ENCODE data around the gene GRK5. TPM values are rescaled to one million over a fixed set of nuclear protein-coding genes. Genes with fewer than 3 reads are reported as not detected.
"Not testable (repeated sequence)": the region's sequence is repeated elsewhere in the genome, so short reads cannot be mapped to it uniquely, and the experiment has no call there.

The GRK5 gene
- total RNA-seq, 1 experiment from 2014 or later = 2.3 TPM

DNA sequence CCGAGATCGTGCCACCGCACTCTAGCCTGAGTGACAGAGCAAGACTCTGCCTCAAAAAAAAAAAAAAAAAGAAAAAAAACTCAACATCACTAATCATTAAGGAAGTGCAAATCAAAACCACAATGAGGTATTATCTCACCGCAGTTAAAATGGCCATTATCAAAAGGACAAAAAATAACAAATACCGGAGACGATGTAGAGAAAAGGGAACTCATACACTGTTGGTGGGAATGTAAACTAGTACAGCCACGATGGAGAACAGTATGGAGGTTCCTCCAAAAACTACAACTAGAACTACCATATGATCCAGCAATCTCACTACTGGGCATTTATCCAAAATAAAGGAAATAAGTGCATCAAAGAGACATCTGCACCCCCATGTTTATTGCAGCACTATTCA lies 24.3 kb downstream of the GRK5 start:
- DNase-seq (ENCODE audit: low spot score) (no peak), ATAC-seq (no peak)
- H3K4me1 Mint-ChIP-seq = peaks cover 5% of the 10 kb centered on the region
- H3K9me3 Mint-ChIP-seq = peaks cover 19% of the 10 kb centered on the region
- POLR2A ChIA-PET = no interaction called here
- no peak overlapping the region for H3K4me3 Mint-ChIP-seq
- no peak for TF ChIP-seq ETV6 (CRISPR knock-in tag; IDR thresholded peaks at IDR 0.05)
- TF ChIP-seq, protein P1, sequence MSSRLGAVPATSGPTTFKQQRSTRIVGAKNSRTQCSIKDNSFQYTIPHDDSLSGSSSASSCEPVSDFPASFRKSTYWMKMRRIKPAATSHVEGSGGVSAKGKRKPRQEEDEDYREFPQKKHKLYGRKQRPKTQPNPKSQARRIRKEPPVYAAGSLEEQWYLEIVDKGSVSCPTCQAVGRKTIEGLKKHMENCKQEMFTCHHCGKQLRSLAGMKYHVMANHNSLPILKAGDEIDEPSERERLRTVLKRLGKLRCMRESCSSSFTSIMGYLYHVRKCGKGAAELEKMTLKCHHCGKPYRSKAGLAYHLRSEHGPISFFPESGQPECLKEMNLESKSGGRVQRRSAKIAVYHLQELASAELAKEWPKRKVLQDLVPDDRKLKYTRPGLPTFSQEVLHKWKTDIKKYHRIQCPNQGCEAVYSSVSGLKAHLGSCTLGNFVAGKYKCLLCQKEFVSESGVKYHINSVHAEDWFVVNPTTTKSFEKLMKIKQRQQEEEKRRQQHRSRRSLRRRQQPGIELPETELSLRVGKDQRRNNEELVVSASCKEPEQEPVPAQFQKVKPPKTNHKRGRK (CRISPR knock-in tag; IDR thresholded peaks at IDR 0.05; ENCODE audit: borderline replicate concordance) = no peak
- no peak for TF ChIP-seq PREB (CRISPR knock-in tag; IDR thresholded peaks at IDR 0.05; ENCODE audit: borderline replicate concordance)
- TF ChIP-seq ZNF671 (CRISPR knock-in tag; IDR thresholded peaks at IDR 0.05) = no peak
- H3K36me3 Mint-ChIP-seq = peaks cover 7% of the 10 kb centered on the region
- H3K27me3 Mint-ChIP-seq (ENCODE audit: low read depth) = no peaks in the 10 kb centered on the region
- CTCF ChIA-PET = interaction anchor here (0.6 kb wide), 1 partner anchor 13 kb away, joined by 3 read pairs; no protein-coding TSS in a partner anchor
- H3K27ac Mint-ChIP-seq = no peak overlapping the region

- H3K27ac Mint-ChIP-seq; POLR2A ChIA-PET; CTCF ChIA-PET; ATAC-seq; H3K36me3 Mint-ChIP-seq; DNase-seq (ENCODE audit: low spot score); H3K4me3 Mint-ChIP-seq; H3K27me3 Mint-ChIP-seq (ENCODE audit: low read depth): not testable (repeated sequence)
- Mint-ChIP-seq H3K9me3 (peaks cover 19% of the 10 kb centered on the region), H3K4me1 (peaks cover 13% of the 10 kb centered on the region)
Measured at GRCh38 chr10:119232439-119232838, 25.1 kb downstream of the GRK5 start.

- no peak overlapping the region for H3K4me3 Mint-ChIP-seq
Measured at GRCh38 chr10:119233123-119233820, 25.9 kb downstream of the GRK5 start.

GRCh38 chr10:119233821-119234220 lies 26.4 kb downstream of the GRK5 start:
- H3K27me3 Mint-ChIP-seq (ENCODE audit: low read depth) = no peaks in the 10 kb centered on the region
- no peak overlapping the region for H3K27ac Mint-ChIP-seq
- ChIA-PET POLR2A (no interaction called here), CTCF (interaction anchor here (0.5 kb wide), 1 partner anchor 224 kb away, joined by 5 read pairs; no protein-coding TSS in a partner anchor)
- H3K4me3 Mint-ChIP-seq = no peak overlapping the region
- ATAC-seq = no peak
- H3K4me1 Mint-ChIP-seq = peaks cover 26% of the 10 kb centered on the region
- peaks cover 7% of the 10 kb centered on the region for H3K36me3 Mint-ChIP-seq
- H3K9me3 Mint-ChIP-seq = peaks cover 19% of the 10 kb centered on the region
- DNase-seq (ENCODE audit: low spot score) = no peak
- no peak for TF ChIP-seq PREB (CRISPR knock-in tag; IDR thresholded peaks at IDR 0.05; ENCODE audit: borderline replicate concordance)
- TF ChIP-seq GTF2I (CRISPR knock-in tag; conservative IDR thresholded peaks at IDR 0.05) = no peak
- TF ChIP-seq, protein P2, sequence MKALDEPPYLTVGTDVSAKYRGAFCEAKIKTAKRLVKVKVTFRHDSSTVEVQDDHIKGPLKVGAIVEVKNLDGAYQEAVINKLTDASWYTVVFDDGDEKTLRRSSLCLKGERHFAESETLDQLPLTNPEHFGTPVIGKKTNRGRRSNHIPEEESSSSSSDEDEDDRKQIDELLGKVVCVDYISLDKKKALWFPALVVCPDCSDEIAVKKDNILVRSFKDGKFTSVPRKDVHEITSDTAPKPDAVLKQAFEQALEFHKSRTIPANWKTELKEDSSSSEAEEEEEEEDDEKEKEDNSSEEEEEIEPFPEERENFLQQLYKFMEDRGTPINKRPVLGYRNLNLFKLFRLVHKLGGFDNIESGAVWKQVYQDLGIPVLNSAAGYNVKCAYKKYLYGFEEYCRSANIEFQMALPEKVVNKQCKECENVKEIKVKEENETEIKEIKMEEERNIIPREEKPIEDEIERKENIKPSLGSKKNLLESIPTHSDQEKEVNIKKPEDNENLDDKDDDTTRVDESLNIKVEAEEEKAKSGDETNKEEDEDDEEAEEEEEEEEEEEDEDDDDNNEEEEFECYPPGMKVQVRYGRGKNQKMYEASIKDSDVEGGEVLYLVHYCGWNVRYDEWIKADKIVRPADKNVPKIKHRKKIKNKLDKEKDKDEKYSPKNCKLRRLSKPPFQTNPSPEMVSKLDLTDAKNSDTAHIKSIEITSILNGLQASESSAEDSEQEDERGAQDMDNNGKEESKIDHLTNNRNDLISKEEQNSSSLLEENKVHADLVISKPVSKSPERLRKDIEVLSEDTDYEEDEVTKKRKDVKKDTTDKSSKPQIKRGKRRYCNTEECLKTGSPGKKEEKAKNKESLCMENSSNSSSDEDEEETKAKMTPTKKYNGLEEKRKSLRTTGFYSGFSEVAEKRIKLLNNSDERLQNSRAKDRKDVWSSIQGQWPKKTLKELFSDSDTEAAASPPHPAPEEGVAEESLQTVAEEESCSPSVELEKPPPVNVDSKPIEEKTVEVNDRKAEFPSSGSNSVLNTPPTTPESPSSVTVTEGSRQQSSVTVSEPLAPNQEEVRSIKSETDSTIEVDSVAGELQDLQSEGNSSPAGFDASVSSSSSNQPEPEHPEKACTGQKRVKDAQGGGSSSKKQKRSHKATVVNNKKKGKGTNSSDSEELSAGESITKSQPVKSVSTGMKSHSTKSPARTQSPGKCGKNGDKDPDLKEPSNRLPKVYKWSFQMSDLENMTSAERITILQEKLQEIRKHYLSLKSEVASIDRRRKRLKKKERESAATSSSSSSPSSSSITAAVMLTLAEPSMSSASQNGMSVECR (CRISPR knock-in tag; IDR thresholded peaks at IDR 0.05; ENCODE audit: borderline replicate concordance) = no peak
- TF ChIP-seq TP53 (CRISPR knock-in tag; IDR thresholded peaks at IDR 0.05) = no peak
- TF ChIP-seq, protein P3, sequence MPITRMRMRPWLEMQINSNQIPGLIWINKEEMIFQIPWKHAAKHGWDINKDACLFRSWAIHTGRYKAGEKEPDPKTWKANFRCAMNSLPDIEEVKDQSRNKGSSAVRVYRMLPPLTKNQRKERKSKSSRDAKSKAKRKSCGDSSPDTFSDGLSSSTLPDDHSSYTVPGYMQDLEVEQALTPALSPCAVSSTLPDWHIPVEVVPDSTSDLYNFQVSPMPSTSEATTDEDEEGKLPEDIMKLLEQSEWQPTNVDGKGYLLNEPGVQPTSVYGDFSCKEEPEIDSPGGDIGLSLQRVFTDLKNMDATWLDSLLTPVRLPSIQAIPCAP (CRISPR knock-in tag; IDR thresholded peaks at IDR 0.05) = no peak
- no peak for TF ChIP-seq ZSCAN18 (CRISPR knock-in tag; IDR thresholded peaks at IDR 0.05)
- TF ChIP-seq ZNF396 (CRISPR knock-in tag; IDR thresholded peaks at IDR 0.05; ENCODE audit: borderline replicate concordance) = no peak
- TF ChIP-seq SOX15 (CRISPR knock-in tag; IDR thresholded peaks at IDR 0.05) = no peak
- no peak for TF ChIP-seq ATF2 (CRISPR knock-in tag; IDR thresholded peaks at IDR 0.05; ENCODE audit: borderline replicate concordance, low read depth)
- TF ChIP-seq ZNF219 (CRISPR knock-in tag; IDR thresholded peaks at IDR 0.05; ENCODE audit: borderline replicate concordance) = no peak

More at GRCh38 chr10:119233123-119233820, 25.9 kb downstream of the GRK5 start:
- Mint-ChIP-seq H3K36me3 (peaks cover 7% of the 10 kb centered on the region), H3K9me3 (peaks cover 19% of the 10 kb centered on the region), H3K27ac (no peak overlapping the region), H3K27me3 (ENCODE audit: low read depth) (no peaks in the 10 kb centered on the region), H3K4me1 (peaks cover 21% of the 10 kb centered on the region)
- TF ChIP-seq ZNF423 (CRISPR knock-in tag; IDR thresholded peaks at IDR 0.05) = no peak
- TF ChIP-seq ZNF263 (CRISPR knock-in tag; IDR thresholded peaks at IDR 0.05; ENCODE audit: low read depth) = no peak
- TF ChIP-seq MYBL2 (CRISPR knock-in tag; IDR thresholded peaks at IDR 0.05) = no peak
- CTCF ChIA-PET = no interaction called here
- POLR2A ChIA-PET = no interaction called here
- DNase-seq (ENCODE audit: low spot score) (no peak), ATAC-seq (no peak)
